GM12878 (cell line): Measurements from ENCODE around the gene RAB36. TPM values are rescaled to one million over a fixed set of nuclear protein-coding genes. Genes with fewer than 3 reads are reported as not detected.

Source experiments
- ATAC-seq: fragments of 200-7000 bp; cut with Tn5 transposase; 3 replicates; pipeline ENCODE4 v1.9.1; 2020; ENCODE audit warnings: mild to moderate bottlenecking, moderate library complexity
- BruUV-seq: library from RNA; stranded (reverse); fragments of 400-500 nt; replicated peaks from 2 replicates; lab custom pipeline; 2021; lab: Mats Ljungman, UMichigan
- CTCF ChIA-PET: fragments of 300-600 bp; sonication (Branson Sonifier 250); formaldehyde crosslinking; extraction: SDS; loops from one replicate; lab custom pipeline; 2021; ENCODE audit warnings: inconsistent platforms; lab: Yijun Ruan, JAX
- POLR2A ChIA-PET: fragments of 350-600 bp; formaldehyde crosslinking; extraction: SDS; loops from one replicate; lab custom pipeline; 2021; ENCODE audit warnings: inconsistent platforms; lab: Charles Lee
- RAD21 ChIA-PET: fragments of 300-600 bp; sonication (Branson Sonifier 250); formaldehyde crosslinking; loops from one replicate; lab custom pipeline; 2023; ENCODE audit warnings: antibody characterized with exemption; ENCODE audit not compliant: unreplicated experiment; lab: Charles Lee
- SMC1A ChIA-PET: fragments of 300-600 bp; sonication (Branson Sonifier 250); formaldehyde crosslinking; loops from one replicate; lab custom pipeline; 2023; ENCODE audit not compliant: unreplicated experiment, uncharacterized antibody; lab: Charles Lee
- DNase-seq: peaks from one replicate; pipeline ENCODE4 v3.0.0-alpha.2; 2011; ENCODE audit warnings: low read depth, low spot score
- FAIRE-seq: peaks from 3 replicates; lab custom pipeline; 2011; peaks lifted over from hg19 to GRCh38; lab: Jason Lieb, UNC
- H2AFZ ChIP-seq: 2 replicates; pipeline ENCODE4 v1.6.0; 2011; ENCODE audit warnings: low read depth, low read length, control low read depth; ENCODE audit not compliant: control insufficient read depth
- H3K27ac ChIP-seq: 2 replicates; pipeline ENCODE4 v1.5.1; 2011; ENCODE audit warnings: control low read depth; ENCODE audit not compliant: control insufficient read depth, insufficient read depth
- H3K27me3 ChIP-seq, 2 experiments: replicated peaks in 1 of 2; 2 replicates each; pipeline versions ENCODE4 v1.6.0 to v1.6.1; 2011; ENCODE audit warnings: low read length in 1 of 2; ENCODE audit not compliant: control insufficient read depth in 2 of 2, insufficient read depth in 2 of 2
- H3K36me3 ChIP-seq, 2 experiments: 2 replicates each; pipeline ENCODE4 v1.5.1; 2011; ENCODE audit warnings: low read length in 1 of 2; ENCODE audit not compliant: control insufficient read depth in 2 of 2, insufficient read depth in 2 of 2
- H3K4me1 ChIP-seq: 2 replicates; pipeline ENCODE4 v1.6.1; 2011; ENCODE audit warnings: mild to moderate bottlenecking, low read length, moderate library complexity, mixed read lengths; ENCODE audit not compliant: control insufficient read depth, insufficient read depth
- H3K4me2 ChIP-seq: 2 replicates; pipeline ENCODE4 v1.6.0; 2011; ENCODE audit warnings: control low read depth; ENCODE audit not compliant: control insufficient read depth, insufficient read depth
- H3K4me3 ChIP-seq: fragments of 200-600 bp; sonication (generic); 2 replicates; pipeline ENCODE4 v1.5.1; 2016
- H3K79me2 ChIP-seq: 2 replicates; pipeline ENCODE4 v1.6.0; 2011; ENCODE audit warnings: low read length; ENCODE audit not compliant: control insufficient read depth, insufficient read depth
- H3K9ac ChIP-seq: 2 replicates; pipeline ENCODE4 v1.8.0; 2011; ENCODE audit warnings: low read length, control low read depth, mixed read lengths; ENCODE audit not compliant: control insufficient read depth, insufficient read depth
- H3K9me3 ChIP-seq: replicated peaks from 3 replicates; pipeline ENCODE4 v1.5.1; 2011; ENCODE audit warnings: mild to moderate bottlenecking, low read length; ENCODE audit not compliant: control insufficient read depth, insufficient read depth
- H4K20me1 ChIP-seq: 2 replicates; pipeline ENCODE4 v1.6.0; 2011; ENCODE audit not compliant: control insufficient read depth, insufficient read depth
- FOXK2 ChIP-seq: fragments of 450-650 bp; IDR thresholded peaks from 2 replicates; pipeline ENCODE4 v1.6.1; 2017; ENCODE audit warnings: mild to moderate bottlenecking, moderate library complexity
- LARP7 ChIP-seq: fragments of 450-650 bp; IDR thresholded peaks from 2 replicates; pipeline ENCODE4 v1.6.1; 2017; ENCODE audit warnings: mild to moderate bottlenecking
- MLLT1 ChIP-seq: fragments of 450-650 bp; IDR thresholded peaks from 2 replicates; pipeline ENCODE4 v1.6.1; 2016; ENCODE audit warnings: mild to moderate bottlenecking
- MTA3 ChIP-seq: IDR thresholded peaks from 2 replicates; pipeline ENCODE4 v1.6.1; 2012; ENCODE audit warnings: low read length, inconsistent platforms, borderline replicate concordance
- MXI1 ChIP-seq: fragments of 150-350 bp; IDR thresholded peaks from 2 replicates; pipeline ENCODE4 v1.6.1; 2011; ENCODE audit warnings: low read depth, mild to moderate bottlenecking, inconsistent platforms, low read length, improper control_type of control experiment
- PKNOX1 ChIP-seq: fragments of 450-650 bp; IDR thresholded peaks from 2 replicates; pipeline ENCODE4 v1.6.1; 2016; ENCODE audit warnings: mild to moderate bottlenecking
- RCOR1 ChIP-seq: conservative IDR thresholded peaks from 2 replicates; pipeline ENCODE4 v1.6.1; 2012; ENCODE audit warnings: low read depth, low read length, improper control_type of control experiment
- RUNX3 ChIP-seq: IDR thresholded peaks from 2 replicates; pipeline ENCODE4 v1.6.1; 2012; ENCODE audit warnings: low read length, inconsistent platforms
- SIX5 ChIP-seq: IDR thresholded peaks from 2 replicates; pipeline ENCODE4 v1.6.1; 2011; ENCODE audit warnings: mild to moderate bottlenecking, low read depth, low read length, moderate library complexity; ENCODE audit not compliant: severe bottlenecking
- SMAD5 ChIP-seq: IDR thresholded peaks from 2 replicates; pipeline ENCODE4 v1.6.1; 2016; ENCODE audit warnings: antibody characterized with exemption, low read depth
- SUPT20H ChIP-seq: IDR thresholded peaks from 2 replicates; pipeline ENCODE4 v1.6.1; 2011; ENCODE audit warnings: low read depth, mild to moderate bottlenecking, low read length, moderate library complexity, borderline replicate concordance; ENCODE audit not compliant: control insufficient read depth
- USF1 ChIP-seq: IDR thresholded peaks from 2 replicates; pipeline ENCODE4 v1.6.1; 2011; ENCODE audit warnings: borderline replicate concordance, low read depth, mild to moderate bottlenecking, moderate library complexity, mixed read lengths, low read length; ENCODE audit not compliant: insufficient read depth; ENCODE audit errors: extremely low read length
- ZNF687 ChIP-seq: fragments of 450-650 bp; IDR thresholded peaks from 2 replicates; pipeline ENCODE4 v1.6.1; 2017; ENCODE audit warnings: mild to moderate bottlenecking, moderate library complexity
- WGBS: methylation state at CpG from one replicate; pipeline ENCODE4 v1.1.6; 2016; ENCODE audit warnings: low lambda C conversion rate; ENCODE audit not compliant: insufficient replicate concordance, insufficient coverage; ENCODE audit errors: missing lambda C conversion rate; 5-methylcytosine and 5-hydroxymethylcytosine counted together
- in situ Hi-C: fragments of 300-500 bp; cut with MboI; formaldehyde crosslinking; loops from 9 replicates; pipeline ENCODE4 v1.14.3; 2018; ENCODE audit warnings: mixed read lengths
- intact Hi-C: fragments of 100-400 bp; cut with micrococcal nuclease; formaldehyde crosslinking; loops from one replicate; pipeline ENCODE4 v1.14.2; 2022; ENCODE audit not compliant: unreplicated experiment
- polyA plus RNA-seq, 11 experiments: library from polyadenylated mRNA; depleted of rRNA in 4 of 11; unstranded in 6 of 11; stranded (reverse) in 5 of 11; fragments of >200 nt; fragmentation: Nextera tagmentation in 4 of 11; fragmentation: Illumina TruSeq in 1 of 11; extraction: Ambion mirVana in 4 of 11; extraction: Trizol in 1 of 11; gene quantifications; 1 replicate in 1 of 11; 2 replicates in 10 of 11; pipeline versions ENCODE4 v1.2.1 to v1.2.3, GENCODE V29; 2011 to 2016; ENCODE audit warnings: inconsistent platforms in 2 of 11, missing spikeins in 2 of 11, low read depth in 1 of 11
- total RNA-seq, 4 experiments: library from RNA; depleted of rRNA in 3 of 4; stranded (reverse); fragments of >200 nt in 3 of 4; fragmentation: Illumina TruSeq in 1 of 4; extraction: Trizol in 1 of 4; gene quantifications; 2 replicates each; pipeline versions ENCODE4 v1.2.1 to v1.2.3, GENCODE V29; 2013 to 2021

The RAB36 gene
- total and polyA plus RNA-seq, 10 of the 15 experiments (the other 5 are each of a cell fraction or from before 2014, with no cell fraction given) = 0.31 to 2.7 (median 1.1) TPM

GRCh38 chr22:23124611-23125511 lies 20.4 kb upstream of the RAB36 start:
- Histone ChIP-seq H3K4me2 (no peak overlapping the region), H3K36me3 (no peaks in the 10 kb centered on the region), H3K27me3 (no peaks in the 10 kb centered on the region), H3K4me1 (no peaks in the 10 kb centered on the region), H4K20me1 (no peaks in the 10 kb centered on the region), H3K9ac (no peak overlapping the region), H3K9me3 (no peaks in the 10 kb centered on the region), H3K79me2 (no peaks in the 10 kb centered on the region), H2AFZ (no peak overlapping the region), H3K4me3 (no peak overlapping the region), H3K27ac (no peak overlapping the region)
- POLR2A ChIA-PET = no interaction called here
- no TSS peak for BruUV-seq
- RAD21 ChIA-PET = interaction anchor here (13.5 kb wide), 1 partner anchor 167 kb away, joined by 281 read pairs; no protein-coding TSS in a partner anchor
- CTCF ChIA-PET = interaction anchor here (13.8 kb wide), 1 partner anchor 166 kb away, joined by 211 read pairs; no protein-coding TSS in a partner anchor
- FAIRE-seq (no peak), DNase-seq (no peak), ATAC-seq (no peak)
- WGBS = 62% methylated on average over 18 of the region's 19 CpGs
- SMC1A ChIA-PET = interaction anchor here (7.3 to 8.6 kb wide), 2 partner anchors 165 to 168 kb away, joined by 82 to 277 read pairs; no protein-coding TSS in a partner anchor
- intact Hi-C loops = loop anchor here (10.0 kb wide), 3 partner anchors 280 to 350 kb away; no protein-coding TSS in a partner anchor
- in situ Hi-C loops = loop anchor here (5.0 to 10.0 kb wide), 4 partner anchors 163 to 943 kb away; no protein-coding TSS in a partner anchor
- TF ChIP-seq RUNX3 = no peak
- TF ChIP-seq SUPT20H = no peak
- no peak for TF ChIP-seq MLLT1
- no peak for TF ChIP-seq RCOR1
- TF ChIP-seq SMAD5 = no peak
- no peak for TF ChIP-seq FOXK2
- TF ChIP-seq USF1 = no peak
- no peak for TF ChIP-seq MXI1
- TF ChIP-seq LARP7 = no peak
- TF ChIP-seq PKNOX1 = no peak
- no peak for TF ChIP-seq ZNF687
- no peak for TF ChIP-seq SIX5
- no peak for TF ChIP-seq MTA3
